Cardiac muscle cell (in vitro differentiated cells and primary cell): ENCODE measurements around the gene ST7L. TPM values are rescaled to one million over a fixed set of nuclear protein-coding genes. Genes with fewer than 3 reads are reported as not detected.

ENCODE experiments used
- DNase-seq, 2 donors: peaks; one replicate each; pipeline versions ENCODE4 v3.0.0 to v3.0.0-alpha.2; 2010 to 2017; ENCODE audit warnings: low read depth in 1 of 2, low spot score in 1 of 2
- H3K27ac ChIP-seq: fragments of 200-600 bp; sonication (generic); 2 replicates; pipeline ENCODE4 v1.5.1; 2016
- H3K27me3 ChIP-seq: fragments of 200-600 bp; sonication (generic); 2 replicates; pipeline ENCODE4 v1.6.0; 2016; ENCODE audit warnings: control low read depth
- H3K36me3 ChIP-seq: fragments of 200-600 bp; sonication (generic); 2 replicates; pipeline ENCODE4 v1.5.1; 2016; ENCODE audit warnings: control low read depth
- H3K4me1 ChIP-seq: fragments of 200-600 bp; sonication (generic); 2 replicates; pipeline ENCODE4 v1.8.1; 2017; ENCODE audit warnings: low read depth, mild to moderate bottlenecking, mixed run types
- H3K4me3 ChIP-seq: fragments of 200-600 bp; sonication (generic); 2 replicates; pipeline ENCODE4 v1.5.1; 2016; ENCODE audit warnings: mild to moderate bottlenecking
- H3K9me3 ChIP-seq: fragments of 200-600 bp; sonication (generic); 2 replicates; pipeline ENCODE4 v1.5.1; 2017; ENCODE audit warnings: low read depth, mild to moderate bottlenecking, control low read depth
- CTCF ChIP-seq: IDR thresholded peaks from 2 replicates; pipeline ENCODE4 v1.5.1; 2012; ENCODE audit warnings: low read depth, mild to moderate bottlenecking, low read length
- polyA plus RNA-seq: library from polyadenylated mRNA; unstranded; fragments of >200 nt; fragmentation: Nextera tagmentation; extraction: Ambion mirVana; gene quantifications from 2 replicates; pipeline ENCODE4 v1.2.1, GENCODE V29; 2016
- total RNA-seq: library from RNA; depleted of rRNA; stranded (reverse); fragments of >200 nt; gene quantifications from 2 replicates; pipeline ENCODE4 v1.2.3, GENCODE V29; 2016

Gene ST7L
- total and polyA plus RNA-seq, 2 experiments from 2014 or later = 19.7 to 26.6 TPM

GRCh38 chr1:112520166-112520565, 98.8 kb downstream of the ST7L start:
- Histone ChIP-seq H3K9me3 (no peaks in the 10 kb centered on the region), H3K36me3 (no peaks in the 10 kb centered on the region), H3K4me1 (peaks cover 10% of the 10 kb centered on the region), H3K27ac (no peak overlapping the region), H3K4me3 (no peak overlapping the region), H3K27me3 (no peaks in the 10 kb centered on the region)
- TF ChIP-seq CTCF = no peak
- DNase-seq = no peak

DNA sequence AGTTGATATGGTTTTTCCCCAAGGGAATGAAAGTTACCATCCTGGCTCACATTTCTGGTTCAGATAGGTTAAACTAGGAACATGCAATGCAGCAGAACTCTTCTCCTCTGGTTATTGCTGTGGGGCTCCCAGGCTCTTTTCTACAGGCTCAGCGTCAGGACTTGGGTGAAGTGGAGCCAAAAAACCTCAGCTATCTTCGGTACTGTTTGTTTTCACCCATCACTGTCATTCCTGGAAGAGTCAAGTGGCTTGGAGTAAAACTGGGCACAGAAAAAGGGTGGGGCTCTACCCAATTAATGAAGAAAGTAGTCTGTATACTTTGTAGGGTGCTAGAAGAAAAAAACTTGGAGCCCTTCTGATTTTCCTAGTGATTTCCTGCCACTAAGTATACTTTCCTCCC, 100.8 kb downstream of the ST7L start:
- Histone ChIP-seq H3K27ac (no peak overlapping the region), H3K4me1 (peaks cover 10% of the 10 kb centered on the region), H3K36me3 (no peaks in the 10 kb centered on the region), H3K4me3 (no peak overlapping the region), H3K27me3 (no peaks in the 10 kb centered on the region), H3K9me3 (no peaks in the 10 kb centered on the region)
- no peak for TF ChIP-seq CTCF
- no peak for DNase-seq

GRCh38 chr1:112517646-112518045, 101.3 kb downstream of the ST7L start:
- H3K9me3 ChIP-seq = no peaks in the 10 kb centered on the region
- H3K27me3 ChIP-seq = no peaks in the 10 kb centered on the region
- DNase-seq = no peak
- no peak overlapping the region for H3K27ac ChIP-seq
- H3K4me3 ChIP-seq = no peak overlapping the region
- H3K36me3 ChIP-seq = no peaks in the 10 kb centered on the region
- TF ChIP-seq CTCF = no peak
- peaks cover 10% of the 10 kb centered on the region for H3K4me1 ChIP-seq

- no peak for DNase-seq
- H3K27ac ChIP-seq = no peak overlapping the region
- no peak overlapping the region for H3K4me3 ChIP-seq
- H3K4me1 ChIP-seq = peaks cover 10% of the 10 kb centered on the region
- H3K9me3 ChIP-seq = no peaks in the 10 kb centered on the region
- H3K27me3 ChIP-seq = peaks cover 2% of the 10 kb centered on the region
- H3K36me3 ChIP-seq = no peaks in the 10 kb centered on the region
- TF ChIP-seq CTCF = no peak
Observed at GRCh38 chr1:112517231-112517630, 101.7 kb downstream of the ST7L start.

- TF ChIP-seq CTCF = no peak
- H3K27me3 ChIP-seq = peaks cover 13% of the 10 kb centered on the region
- no peak for DNase-seq
- no peaks in the 10 kb centered on the region for H3K36me3 ChIP-seq
- no peak overlapping the region for H3K4me3 ChIP-seq
- H3K27ac ChIP-seq = no peak overlapping the region
- no peaks in the 10 kb centered on the region for H3K9me3 ChIP-seq
- peaks cover 10% of the 10 kb centered on the region for H3K4me1 ChIP-seq
Observed at GRCh38 chr1:112516141-112516540, 102.8 kb downstream of the ST7L start.
